ENCODE measurements around the gene MKI67.

GRCh38 chr10:128086003-128086863 lies 40.0 kb downstream of the MKI67 start:
- TF ChIP-seq CTCF (IDR thresholded peaks at IDR 0.05; ENCODE audit: poor library complexity, severe bottlenecking) (no peak), EP300 (conservative IDR thresholded peaks at IDR 0.05; ENCODE audit: poor library complexity, severe bottlenecking) (no peak), EZH2 (IDR thresholded peaks at IDR 0.05; ENCODE audit: borderline replicate concordance, insufficient read depth, low read length, poor library complexity, severe bottlenecking) (no peak)
